ENCODE measurements around the gene PCDH9. TPM values are rescaled to one million over a fixed set of nuclear protein-coding genes. Genes with fewer than 3 reads are reported as not detected.

PCDH9 gene
- total and polyA plus RNA-seq, 4 experiments from 2014 or later = 0.08 to 0.18 (median 0.14) TPM

DNA sequence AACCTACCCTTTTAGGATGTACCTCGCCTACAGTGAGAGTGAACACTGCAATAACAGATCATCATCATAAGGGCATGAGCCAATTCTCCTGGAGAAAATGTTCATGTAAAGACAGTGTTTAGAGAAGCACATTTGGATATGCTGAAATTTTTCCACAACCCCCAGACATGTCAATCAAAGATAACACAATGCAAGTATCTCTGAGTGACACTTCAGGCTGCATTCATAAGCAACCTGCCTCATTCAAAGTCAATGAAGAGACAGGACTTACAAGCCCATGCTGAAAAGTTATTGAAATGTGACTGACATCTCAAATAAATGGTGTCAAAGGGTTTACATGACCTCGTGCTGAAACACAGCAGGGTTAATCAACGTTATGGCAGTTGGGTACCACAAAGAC is 102.0 kb downstream of the PCDH9 start:
- Mint-ChIP-seq H3K27me3 (no peaks in the 10 kb centered on the region), H3K36me3 (no peaks in the 10 kb centered on the region), H3K4me1 (no peaks in the 10 kb centered on the region), H3K4me3 (no peak overlapping the region), H3K9me3 (peaks cover 0 to 2% (median 0%) of the 10 kb centered on the region in 8 donors), H3K27ac (no peak overlapping the region)
- intact Hi-C loops (cut with micrococcal nuclease) = no loop called here
- Histone ChIP-seq H3K4me3 (ENCODE audit: low read length in 2 of 2) (no peak overlapping the region), H3K27ac (ENCODE audit: low read depth, low read length) (no peak overlapping the region), H3K4me1 (ENCODE audit: insufficient read depth, low read length) (no peaks in the 10 kb centered on the region), H3K27me3 (ENCODE audit: insufficient read depth, low read length) (no peaks in the 10 kb centered on the region), H3K9me3 (ENCODE audit: control insufficient read depth in 1 of 2, low read length in 2 of 2) (no peaks in the 10 kb centered on the region), H3K36me3 (ENCODE audit: insufficient read depth, low read length) (no peaks in the 10 kb centered on the region)
- ChIA-PET CTCF (ENCODE audit: partially characterized antibody) (no interaction called here), POLR2A (ENCODE audit: partially characterized antibody) (no interaction called here)
- no peak for DNase-seq

GRCh38 chr13:67125681-67126080 is 104.5 kb downstream of the PCDH9 start:
- Mint-ChIP-seq H3K9me3 (peaks cover 0 to 2% (median 0%) of the 10 kb centered on the region in 8 donors), H3K4me3 (no peak overlapping the region), H3K4me1 (no peaks in the 10 kb centered on the region), H3K27ac (no peak overlapping the region), H3K27me3 (no peaks in the 10 kb centered on the region), H3K36me3 (no peaks in the 10 kb centered on the region)
- Histone ChIP-seq H3K4me1 (ENCODE audit: insufficient read depth, low read length) (no peaks in the 10 kb centered on the region), H3K4me3 (ENCODE audit: low read length in 2 of 2) (no peak overlapping the region), H3K27ac (ENCODE audit: low read depth, low read length) (no peak overlapping the region), H3K27me3 (ENCODE audit: insufficient read depth, low read length) (no peaks in the 10 kb centered on the region), H3K9me3 (ENCODE audit: control insufficient read depth in 1 of 2, low read length in 2 of 2) (no peaks in the 10 kb centered on the region), H3K36me3 (ENCODE audit: insufficient read depth, low read length) (no peaks in the 10 kb centered on the region)
- POLR2A ChIA-PET (ENCODE audit: partially characterized antibody) = no interaction called here
- intact Hi-C loops (cut with micrococcal nuclease) = no loop called here
- CTCF ChIA-PET (ENCODE audit: partially characterized antibody) = no interaction called here
- no peak for DNase-seq

- intact Hi-C loops (cut with micrococcal nuclease) = no loop called here
- CTCF ChIA-PET (ENCODE audit: partially characterized antibody) = no interaction called here
- H3K27ac Mint-ChIP-seq = no peak overlapping the region
- H3K36me3 Mint-ChIP-seq = no peaks in the 10 kb centered on the region
- H3K4me3 Mint-ChIP-seq = no peak overlapping the region
- Histone ChIP-seq H3K36me3 (ENCODE audit: insufficient read depth, low read length) (no peaks in the 10 kb centered on the region), H3K27ac (ENCODE audit: low read depth, low read length) (no peak overlapping the region), H3K4me1 (ENCODE audit: insufficient read depth, low read length) (no peaks in the 10 kb centered on the region), H3K9me3 (ENCODE audit: control insufficient read depth in 1 of 2, low read length in 2 of 2) (no peaks in the 10 kb centered on the region), H3K27me3 (ENCODE audit: insufficient read depth, low read length) (no peaks in the 10 kb centered on the region), H3K4me3 (ENCODE audit: low read length in 2 of 2) (no peak overlapping the region)
- no peaks in the 10 kb centered on the region for H3K27me3 Mint-ChIP-seq
- no peaks in the 10 kb centered on the region for H3K4me1 Mint-ChIP-seq
- peaks cover 0 to 2% (median 0%) of the 10 kb centered on the region in 8 donors for H3K9me3 Mint-ChIP-seq
- POLR2A ChIA-PET (ENCODE audit: partially characterized antibody) = no interaction called here
- no peak for DNase-seq
These were observed 107.0 kb downstream of the PCDH9 start for GRCh38 chr13:67123165-67123564.

DNA sequence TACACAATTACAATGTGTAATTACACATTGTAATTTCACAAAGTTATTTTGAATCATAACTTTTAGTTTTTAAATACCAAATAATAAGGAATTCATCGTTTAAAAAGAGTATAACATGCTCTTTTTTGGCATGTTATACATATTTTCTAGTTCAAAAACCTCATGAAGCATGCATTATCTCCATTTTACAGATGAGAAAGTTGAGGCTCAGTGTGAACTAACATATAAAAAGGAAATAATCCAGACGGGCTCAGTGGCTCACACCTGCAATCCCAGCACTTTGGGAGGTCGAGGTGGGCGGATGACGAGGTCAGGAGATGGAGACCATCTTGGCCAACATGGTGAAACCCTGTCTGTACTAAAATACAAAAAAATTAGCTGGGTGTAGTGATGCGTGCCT is 107.9 kb downstream of the PCDH9 start:
- H3K27me3 ChIP-seq (ENCODE audit: insufficient read depth, low read length) = no peaks in the 10 kb centered on the region
- H3K9me3 Mint-ChIP-seq = peaks cover 0 to 2% (median 0%) of the 10 kb centered on the region in 8 donors
- POLR2A ChIA-PET (ENCODE audit: partially characterized antibody) = no interaction called here
- H3K27me3 Mint-ChIP-seq = no peaks in the 10 kb centered on the region
- CTCF ChIA-PET (ENCODE audit: partially characterized antibody) = no interaction called here
- no peak overlapping the region for H3K4me3 Mint-ChIP-seq
- intact Hi-C loops (cut with micrococcal nuclease) = no loop called here
- H3K27ac Mint-ChIP-seq = no peak overlapping the region
- no peak overlapping the region for H3K27ac ChIP-seq (ENCODE audit: low read depth, low read length)
- no peaks in the 10 kb centered on the region for H3K36me3 ChIP-seq (ENCODE audit: insufficient read depth, low read length)
- H3K4me1 ChIP-seq (ENCODE audit: insufficient read depth, low read length) = no peaks in the 10 kb centered on the region
- no peak for DNase-seq
- H3K36me3 Mint-ChIP-seq = no peaks in the 10 kb centered on the region
- H3K4me3 ChIP-seq (ENCODE audit: low read length in 2 of 2) = no peak overlapping the region
- H3K4me1 Mint-ChIP-seq = no peaks in the 10 kb centered on the region
- H3K9me3 ChIP-seq (ENCODE audit: control insufficient read depth in 1 of 2, low read length in 2 of 2) = no peaks in the 10 kb centered on the region

GRCh38 chr13:67120872-67121531 is 109.1 kb downstream of the PCDH9 start:
- Histone ChIP-seq H3K4me3 (ENCODE audit: low read length in 2 of 2) (no peak overlapping the region), H3K4me1 (ENCODE audit: insufficient read depth, low read length) (no peaks in the 10 kb centered on the region), H3K27me3 (ENCODE audit: insufficient read depth, low read length) (no peaks in the 10 kb centered on the region), H3K27ac (ENCODE audit: low read depth, low read length) (no peak overlapping the region), H3K36me3 (ENCODE audit: insufficient read depth, low read length) (no peaks in the 10 kb centered on the region), H3K9me3 (ENCODE audit: control insufficient read depth in 1 of 2, low read length in 2 of 2) (no peaks in the 10 kb centered on the region)
- no peak overlapping the region for H3K4me3 Mint-ChIP-seq
- POLR2A ChIA-PET (ENCODE audit: partially characterized antibody) = no interaction called here
- no peak for DNase-seq
- no peaks in the 10 kb centered on the region for H3K4me1 Mint-ChIP-seq
- H3K9me3 Mint-ChIP-seq = peaks cover 0 to 2% (median 0%) of the 10 kb centered on the region in 8 donors
- H3K27ac Mint-ChIP-seq = no peak overlapping the region
- no peaks in the 10 kb centered on the region for H3K27me3 Mint-ChIP-seq
- CTCF ChIA-PET (ENCODE audit: partially characterized antibody) = no interaction called here
- H3K36me3 Mint-ChIP-seq = no peaks in the 10 kb centered on the region
- intact Hi-C loops (cut with micrococcal nuclease) = no loop called here

DNA sequence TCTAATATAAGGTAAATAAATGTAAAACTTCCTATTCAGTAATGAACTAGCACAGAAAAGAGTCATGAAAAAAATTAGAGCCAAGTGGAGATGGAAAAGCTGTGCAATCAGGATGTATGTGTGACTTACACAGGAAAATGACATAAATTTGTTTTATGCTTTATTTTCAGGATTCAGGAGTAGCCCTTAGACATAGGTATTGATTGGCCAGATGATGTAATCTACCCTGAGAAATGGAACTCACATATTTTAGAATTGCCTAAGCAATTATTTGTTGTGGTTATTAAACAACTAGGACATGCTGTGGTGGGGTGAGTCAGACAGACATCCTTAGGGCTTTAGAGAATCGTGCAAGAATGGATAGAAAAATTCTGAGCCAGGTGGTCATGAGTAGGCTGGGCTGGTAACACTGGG is 110.6 kb downstream of the PCDH9 start:
- H3K9me3 Mint-ChIP-seq = peaks cover 0 to 2% (median 0%) of the 10 kb centered on the region in 8 donors
- Histone ChIP-seq H3K4me1 (ENCODE audit: insufficient read depth, low read length) (no peaks in the 10 kb centered on the region), H3K4me3 (ENCODE audit: low read length in 2 of 2) (no peak overlapping the region), H3K27ac (ENCODE audit: low read depth, low read length) (no peak overlapping the region), H3K27me3 (ENCODE audit: insufficient read depth, low read length) (no peaks in the 10 kb centered on the region), H3K36me3 (ENCODE audit: insufficient read depth, low read length) (no peaks in the 10 kb centered on the region), H3K9me3 (ENCODE audit: control insufficient read depth in 1 of 2, low read length in 2 of 2) (no peaks in the 10 kb centered on the region)
- H3K4me1 Mint-ChIP-seq = no peaks in the 10 kb centered on the region
- intact Hi-C loops (cut with micrococcal nuclease) = no loop called here
- H3K4me3 Mint-ChIP-seq = no peak overlapping the region
- no peaks in the 10 kb centered on the region for H3K27me3 Mint-ChIP-seq
- H3K36me3 Mint-ChIP-seq = no peaks in the 10 kb centered on the region
- DNase-seq = no peak
- ChIA-PET CTCF (ENCODE audit: partially characterized antibody) (no interaction called here), POLR2A (ENCODE audit: partially characterized antibody) (no interaction called here)
- H3K27ac Mint-ChIP-seq = no peak overlapping the region

GRCh38 chr13:67118277-67118676 is 111.9 kb downstream of the PCDH9 start:
- no peaks in the 10 kb centered on the region for H3K27me3 ChIP-seq (ENCODE audit: insufficient read depth, low read length)
- no peak overlapping the region for H3K4me3 Mint-ChIP-seq
- H3K4me3 ChIP-seq (ENCODE audit: low read length in 2 of 2) = no peak overlapping the region
- intact Hi-C loops (cut with micrococcal nuclease) = no loop called here
- no peaks in the 10 kb centered on the region for H3K4me1 Mint-ChIP-seq
- ChIA-PET CTCF (ENCODE audit: partially characterized antibody) (no interaction called here), POLR2A (ENCODE audit: partially characterized antibody) (no interaction called here)
- no peak overlapping the region for H3K27ac Mint-ChIP-seq
- H3K27ac ChIP-seq (ENCODE audit: low read depth, low read length) = no peak overlapping the region
- no peaks in the 10 kb centered on the region for H3K36me3 ChIP-seq (ENCODE audit: insufficient read depth, low read length)
- no peaks in the 10 kb centered on the region for H3K9me3 ChIP-seq (ENCODE audit: control insufficient read depth in 1 of 2, low read length in 2 of 2)
- peaks cover 0 to 2% (median 0%) of the 10 kb centered on the region in 8 donors for H3K9me3 Mint-ChIP-seq
- no peaks in the 10 kb centered on the region for H3K27me3 Mint-ChIP-seq
- DNase-seq = no peak
- H3K4me1 ChIP-seq (ENCODE audit: insufficient read depth, low read length) = no peaks in the 10 kb centered on the region
- H3K36me3 Mint-ChIP-seq = no peaks in the 10 kb centered on the region

Measured in CD4-positive, alpha-beta memory T cell (primary cell).